Retina (tissue), 1 donor: ENCODE measurements around the gene FKBP11.

Experiments used
- DNase-seq: peaks from one replicate; pipeline ENCODE4 v3.0.0-alpha.2; 2016

Gene FKBP11

GRCh38 chr12:48925304-48926011 lies at the start of gene FKBP11:
FKBP11 (minus strand) TSS chr12:48925492; CDS start chr12:48925428, 64 bp downstream.
- DNase-seq = peak; percentile 62

GRCh38 chr12:48973941-48974673 lies 48.8 kb upstream of the FKBP11 start:
- DNase-seq = peak; percentile 76

- no peak for DNase-seq
These were observed 48.2 kb upstream of the FKBP11 start for GRCh38 chr12:48973531-48973930.

GRCh38 chr12:48972952-48973483 lies 47.7 kb upstream of the FKBP11 start:
- no peak for DNase-seq

- DNase-seq = no peak
These were observed 47.1 kb upstream of the FKBP11 start for GRCh38 chr12:48972213-48972951.

GRCh38 chr12:48970702-48971334 lies 45.5 kb upstream of the FKBP11 start:
- DNase-seq = no peak

GRCh38 chr12:48969833-48970701 lies 44.8 kb upstream of the FKBP11 start:
- DNase-seq = peak; percentile 74

DNA sequence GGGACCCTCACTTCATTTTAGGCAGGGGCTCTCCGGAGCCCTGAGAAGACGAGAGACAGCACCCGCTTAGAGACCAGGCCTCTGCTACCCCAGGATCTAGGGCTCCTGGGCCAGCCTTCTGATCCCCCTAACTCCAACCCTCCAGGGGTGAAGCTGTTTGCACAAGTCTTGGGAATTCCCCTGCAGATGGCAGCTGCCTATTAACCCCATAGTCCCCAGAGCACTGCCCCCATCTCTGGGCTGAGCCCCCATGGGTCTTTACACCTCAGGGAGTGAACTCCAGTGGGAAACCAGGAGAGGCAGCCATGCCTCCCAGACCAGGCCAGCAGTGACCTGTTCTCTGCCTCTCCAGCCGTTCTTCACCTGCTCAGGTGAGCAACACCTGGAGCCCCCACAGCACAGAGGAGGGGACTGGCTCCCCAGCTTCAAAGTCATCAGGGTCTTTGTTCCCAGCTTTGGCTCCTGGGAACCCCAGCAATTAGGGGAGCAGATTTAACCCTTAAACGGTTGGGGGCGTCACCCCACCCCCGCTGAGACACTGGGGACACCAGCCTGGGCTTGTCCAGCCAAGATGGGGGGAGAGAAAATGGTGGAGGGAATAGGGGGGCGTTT lies 44.0 kb upstream of the FKBP11 start:
- no peak for DNase-seq

DNA sequence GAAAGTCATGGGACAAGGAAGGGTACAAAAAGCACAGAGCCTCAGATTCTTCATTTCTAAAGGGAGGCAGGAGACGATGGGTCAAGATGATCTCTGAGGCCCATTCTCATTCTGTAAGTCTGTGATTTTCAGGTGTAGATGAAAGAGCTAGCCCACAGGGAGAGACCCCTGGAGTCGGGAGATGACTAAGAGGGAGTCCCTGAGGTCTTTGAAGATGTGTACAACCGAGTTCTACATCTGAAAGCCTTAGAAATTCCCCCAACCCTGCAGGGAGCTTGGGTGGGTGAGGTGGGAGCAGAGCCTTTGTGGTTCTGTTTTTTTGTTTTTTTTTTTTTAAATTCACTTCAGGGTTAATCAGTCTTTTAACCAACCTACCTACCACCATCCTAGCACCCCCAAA lies 43.2 kb upstream of the FKBP11 start:
- no peak for DNase-seq

- no peak for DNase-seq
These were observed 42.7 kb upstream of the FKBP11 start for GRCh38 chr12:48967991-48968390.

- peak; percentile 36 for DNase-seq
These were observed 41.0 kb upstream of the FKBP11 start for GRCh38 chr12:48966177-48966895.

DNA sequence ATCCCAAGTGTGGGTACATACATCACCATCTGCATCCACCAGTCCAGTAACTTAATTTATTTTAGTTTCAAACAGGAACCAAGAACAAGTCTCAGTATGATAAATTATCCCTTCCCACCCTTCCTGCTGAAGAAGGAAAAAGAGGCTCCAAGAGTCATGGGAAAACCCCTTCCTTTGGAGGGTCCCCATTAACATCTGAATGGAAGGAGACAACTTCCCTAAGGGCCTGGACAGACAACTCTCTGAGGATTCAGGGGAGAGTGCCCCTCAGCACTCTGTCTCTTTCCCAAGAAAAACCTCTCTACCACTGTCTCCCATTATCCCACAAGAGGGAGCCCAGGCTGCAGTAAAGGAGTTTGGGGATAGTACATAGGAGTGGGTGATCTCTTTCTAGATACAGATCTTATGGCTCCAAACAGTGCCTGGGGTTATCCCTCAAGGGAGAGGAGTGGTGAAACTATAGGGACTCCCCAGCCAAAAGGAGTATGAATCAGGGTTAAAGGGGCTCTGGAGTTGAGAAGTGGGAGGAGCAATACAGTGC lies 40.1 kb upstream of the FKBP11 start:
- DNase-seq = no peak

DNA sequence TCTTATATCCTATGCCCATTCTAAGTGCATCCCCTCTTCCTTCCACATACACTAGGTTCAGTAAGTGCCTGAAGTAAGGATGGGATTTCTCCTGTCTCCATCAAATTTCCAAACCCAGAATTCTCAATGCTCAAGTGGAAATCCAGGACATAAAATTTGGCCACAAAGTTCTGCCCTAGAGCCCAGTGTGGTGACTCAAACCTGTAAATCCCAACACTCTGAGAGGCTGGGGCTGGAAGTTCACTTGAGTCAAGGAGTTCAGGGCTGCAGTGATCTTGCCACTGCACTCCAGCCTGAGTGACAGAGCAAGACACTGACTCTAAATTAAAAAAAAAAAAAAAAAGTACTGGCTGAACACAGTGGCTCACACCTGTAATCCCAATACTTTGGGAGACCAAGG lies 36.5 kb upstream of the FKBP11 start:
- DNase-seq = no peak

DNA sequence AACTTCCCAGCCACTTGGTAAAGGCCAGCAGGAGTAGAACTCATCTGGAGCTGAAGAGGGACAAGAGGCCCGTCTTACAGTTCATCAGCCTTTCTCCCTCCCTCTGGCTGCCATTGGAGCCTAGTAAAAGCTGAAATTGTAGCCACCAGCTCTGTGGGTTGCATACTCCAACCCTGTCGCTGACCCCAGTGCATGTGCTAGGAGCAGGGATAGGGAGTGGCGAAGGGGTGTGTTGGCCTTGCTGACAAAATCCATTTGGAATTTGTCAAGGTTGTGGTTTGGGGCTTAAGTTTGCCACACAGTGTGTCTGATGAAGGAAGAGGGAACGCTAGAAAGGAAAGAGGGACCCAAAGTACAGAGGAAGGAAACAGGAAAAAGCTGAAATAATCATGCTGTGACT lies 36.0 kb upstream of the FKBP11 start:
- no peak for DNase-seq

GRCh38 chr12:48960834-48961233 lies 35.5 kb upstream of the FKBP11 start:
- no peak for DNase-seq

DNA sequence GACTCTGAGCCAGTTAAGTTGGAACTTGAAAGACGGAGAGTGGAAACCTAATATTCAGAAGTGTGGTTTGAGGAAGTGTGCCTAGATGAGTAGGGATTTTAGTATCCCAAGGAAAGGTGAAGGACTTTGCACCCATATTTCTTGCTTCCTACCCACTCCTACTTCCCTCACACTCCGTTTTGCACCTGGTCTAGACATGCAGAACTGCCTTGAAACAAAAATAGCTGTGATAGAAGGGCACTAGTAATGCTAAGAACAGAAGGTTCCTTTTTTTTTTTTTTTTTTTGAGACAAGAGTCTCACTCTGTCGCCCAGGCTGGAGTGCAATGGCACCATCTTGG lies 32.7 kb upstream of the FKBP11 start:
- DNase-seq = no peak

GRCh38 chr12:48957141-48958048 lies 32.1 kb upstream of the FKBP11 start, which contains the start of gene ARF3:
ARF3 (minus strand) TSS chr12:48957487; CDS start chr12:48941095, 16,392 bp downstream.
- peak; percentile 95 for DNase-seq

GRCh38 chr12:48956279-48957140 lies 31.2 kb upstream of the FKBP11 start:
- peak; percentile 83 for DNase-seq
